Measurements from ENCODE around the gene CHRNA3. TPM values are rescaled to one million over a fixed set of nuclear protein-coding genes. Genes with fewer than 3 reads are reported as not detected.
"Not testable (repeated sequence)": the region's sequence is repeated elsewhere in the genome, so short reads cannot be mapped to it uniquely, and the experiment has no call there.

CHRNA3 gene
- total RNA-seq, 1 donor from 2014 or later = 1.6 TPM

DNA sequence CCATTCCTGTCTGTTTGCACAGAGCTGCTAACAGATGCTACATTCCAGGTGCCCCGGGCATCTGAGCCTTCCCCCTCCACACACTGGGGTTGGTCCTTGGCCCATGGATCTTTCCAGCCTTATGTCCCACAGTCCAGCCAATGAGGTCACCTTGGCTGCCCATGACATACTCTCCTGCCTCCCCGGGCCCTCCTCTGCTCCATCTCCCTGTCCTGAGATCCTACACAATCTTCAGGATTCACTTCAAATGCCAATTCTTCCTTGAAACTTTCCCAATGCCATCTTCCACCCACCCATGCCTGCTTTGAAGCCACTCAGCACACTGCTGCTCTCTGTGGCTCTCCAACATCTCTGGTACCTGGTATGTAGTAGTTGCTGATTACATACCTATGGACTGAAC, 4.3 kb downstream of the CHRNA3 start:
- no peaks in the 10 kb centered on the region for H3K9me3 Mint-ChIP-seq

DNA sequence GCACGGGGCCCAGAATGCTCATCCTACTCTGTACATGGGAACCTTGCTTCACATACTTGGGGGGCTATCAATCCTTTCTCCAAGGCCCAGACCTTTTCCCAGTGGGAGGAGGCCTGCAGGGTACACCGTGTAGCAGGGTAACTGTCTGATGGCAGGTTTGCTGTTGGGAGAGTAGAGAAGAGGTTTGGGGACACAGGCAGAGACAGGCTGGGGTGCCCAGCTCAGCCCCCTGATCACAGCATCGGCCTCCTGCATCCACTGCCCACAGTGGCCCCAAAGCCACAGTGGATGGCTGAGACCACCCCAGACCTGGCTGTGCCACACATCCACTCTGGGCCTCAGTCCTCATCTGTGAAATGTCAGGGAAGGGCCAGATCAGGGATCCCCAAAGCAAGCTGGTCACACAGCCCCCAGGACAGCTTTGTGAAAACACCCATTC, 5.6 kb downstream of the CHRNA3 start:
- Histone ChIP-seq H3K79me2 (ENCODE audit: low read depth) (no peaks in the 10 kb centered on the region), H3F3A (ENCODE audit: low read depth) (peaks cover 10% of the 10 kb centered on the region), H3K4me1 (no peaks in the 10 kb centered on the region), H2AFZ (replicated peaks) (no peak overlapping the region), H3K9me3 (ENCODE audit: low read depth) (no peaks in the 10 kb centered on the region), H3K9ac (no peak overlapping the region), H4K20me1 (ENCODE audit: low read depth) (peaks cover 4% of the 10 kb centered on the region), H3K27me3 (peaks cover 17% of the 10 kb centered on the region), H3K4me2 (no peak overlapping the region), H3K36me3 (no peaks in the 10 kb centered on the region), H3K27ac (no peak overlapping the region), H3K4me3 (no peak overlapping the region)
- peaks cover 10% of the 10 kb centered on the region for H3K4me1 Mint-ChIP-seq
- no peak overlapping the region for H3K27ac Mint-ChIP-seq
- no peaks in the 10 kb centered on the region for H3K36me3 Mint-ChIP-seq
- no peak for TF ChIP-seq EZH2 (IDR thresholded peaks at IDR 0.05)
- TF ChIP-seq EZH2phosphoT487 (IDR thresholded peaks at IDR 0.05) = no peak
- peaks cover 17% of the 10 kb centered on the region for H3K27me3 Mint-ChIP-seq (ENCODE audit: insufficient read depth, low read depth)
- DNase-seq (ENCODE audit: low spot score) = no peak
- peaks cover 2% of the 10 kb centered on the region for H3K9me3 Mint-ChIP-seq
- H3K4me3 Mint-ChIP-seq = no peak overlapping the region

More for the DNA sequence above, 4.3 kb downstream of the CHRNA3 start:
- Histone ChIP-seq H3K4me1 (no peaks in the 10 kb centered on the region), H3K27ac (no peak overlapping the region), H2AFZ (replicated peaks) (no peak overlapping the region), H3K4me3 (no peak overlapping the region), H3K36me3 (no peaks in the 10 kb centered on the region), H3K79me2 (ENCODE audit: low read depth) (no peaks in the 10 kb centered on the region), H4K20me1 (ENCODE audit: low read depth) (peaks cover 4% of the 10 kb centered on the region), H3K9me3 (ENCODE audit: low read depth) (no peaks in the 10 kb centered on the region), H3F3A (ENCODE audit: low read depth) (peaks cover 16% of the 10 kb centered on the region), H3K9ac (no peak overlapping the region), H3K4me2 (no peak overlapping the region), H3K27me3 (peaks cover 30% of the 10 kb centered on the region)
- Mint-ChIP-seq H3K27me3 (ENCODE audit: insufficient read depth, low read depth) (peaks cover 21% of the 10 kb centered on the region), H3K4me1 (peaks cover 10% of the 10 kb centered on the region), H3K36me3 (no peaks in the 10 kb centered on the region), H3K4me3 (no peak overlapping the region), H3K27ac (no peak overlapping the region)
- no peak for DNase-seq (ENCODE audit: low spot score)
- TF ChIP-seq, protein P1, sequence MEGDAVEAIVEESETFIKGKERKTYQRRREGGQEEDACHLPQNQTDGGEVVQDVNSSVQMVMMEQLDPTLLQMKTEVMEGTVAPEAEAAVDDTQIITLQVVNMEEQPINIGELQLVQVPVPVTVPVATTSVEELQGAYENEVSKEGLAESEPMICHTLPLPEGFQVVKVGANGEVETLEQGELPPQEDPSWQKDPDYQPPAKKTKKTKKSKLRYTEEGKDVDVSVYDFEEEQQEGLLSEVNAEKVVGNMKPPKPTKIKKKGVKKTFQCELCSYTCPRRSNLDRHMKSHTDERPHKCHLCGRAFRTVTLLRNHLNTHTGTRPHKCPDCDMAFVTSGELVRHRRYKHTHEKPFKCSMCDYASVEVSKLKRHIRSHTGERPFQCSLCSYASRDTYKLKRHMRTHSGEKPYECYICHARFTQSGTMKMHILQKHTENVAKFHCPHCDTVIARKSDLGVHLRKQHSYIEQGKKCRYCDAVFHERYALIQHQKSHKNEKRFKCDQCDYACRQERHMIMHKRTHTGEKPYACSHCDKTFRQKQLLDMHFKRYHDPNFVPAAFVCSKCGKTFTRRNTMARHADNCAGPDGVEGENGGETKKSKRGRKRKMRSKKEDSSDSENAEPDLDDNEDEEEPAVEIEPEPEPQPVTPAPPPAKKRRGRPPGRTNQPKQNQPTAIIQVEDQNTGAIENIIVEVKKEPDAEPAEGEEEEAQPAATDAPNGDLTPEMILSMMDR (IDR thresholded peaks at IDR 0.05) = no peak
- TF ChIP-seq EZH2 (IDR thresholded peaks at IDR 0.05) (no peak), EZH2phosphoT487 (IDR thresholded peaks at IDR 0.05) (no peak)

DNA sequence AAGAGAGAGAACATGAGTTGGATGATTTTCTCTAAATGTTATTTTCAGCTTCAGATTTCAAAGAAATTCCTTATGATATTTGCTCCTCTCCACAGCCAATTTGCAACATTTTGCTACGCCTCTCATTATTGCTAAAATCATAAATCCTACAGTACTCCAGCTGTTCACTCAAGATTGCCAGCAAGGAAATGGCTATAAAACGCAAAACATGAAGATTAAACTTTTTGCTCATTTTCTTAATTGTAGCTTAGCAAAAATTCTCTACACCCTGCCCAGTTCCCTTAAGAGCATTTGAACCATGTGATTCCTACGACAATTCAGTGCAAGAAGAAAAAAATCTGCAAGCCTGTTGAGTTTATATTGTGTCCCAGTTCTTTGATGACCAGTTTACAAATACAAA, 6.8 kb downstream of the CHRNA3 start:
- H3K9me3 ChIP-seq (ENCODE audit: low read depth) = no peaks in the 10 kb centered on the region
- peaks cover 9% of the 10 kb centered on the region for H3K27me3 Mint-ChIP-seq (ENCODE audit: insufficient read depth, low read depth)
- no peak overlapping the region for H3K9ac ChIP-seq
- TF ChIP-seq EZH2 (IDR thresholded peaks at IDR 0.05) = no peak
- H3K27ac Mint-ChIP-seq = no peak overlapping the region
- H2AFZ ChIP-seq (replicated peaks) = no peak overlapping the region
- H3K27me3 ChIP-seq = peaks cover 6% of the 10 kb centered on the region
- peaks cover 8% of the 10 kb centered on the region for H3K4me1 Mint-ChIP-seq
- H3K4me1 ChIP-seq = no peaks in the 10 kb centered on the region
- no peak overlapping the region for H3K27ac ChIP-seq
- peaks cover 3% of the 10 kb centered on the region for H3F3A ChIP-seq (ENCODE audit: low read depth)
- H3K9me3 Mint-ChIP-seq = peaks cover 4% of the 10 kb centered on the region
- H3K36me3 ChIP-seq = no peaks in the 10 kb centered on the region
- H3K4me3 ChIP-seq = no peak overlapping the region
- peaks cover under 1% of the 10 kb centered on the region for H4K20me1 ChIP-seq (ENCODE audit: low read depth)
- H3K4me3 Mint-ChIP-seq = no peak overlapping the region
- H3K4me2 ChIP-seq = no peak overlapping the region
- H3K79me2 ChIP-seq (ENCODE audit: low read depth) = no peaks in the 10 kb centered on the region
- no peaks in the 10 kb centered on the region for H3K36me3 Mint-ChIP-seq
- no peak for DNase-seq (ENCODE audit: low spot score)

DNA sequence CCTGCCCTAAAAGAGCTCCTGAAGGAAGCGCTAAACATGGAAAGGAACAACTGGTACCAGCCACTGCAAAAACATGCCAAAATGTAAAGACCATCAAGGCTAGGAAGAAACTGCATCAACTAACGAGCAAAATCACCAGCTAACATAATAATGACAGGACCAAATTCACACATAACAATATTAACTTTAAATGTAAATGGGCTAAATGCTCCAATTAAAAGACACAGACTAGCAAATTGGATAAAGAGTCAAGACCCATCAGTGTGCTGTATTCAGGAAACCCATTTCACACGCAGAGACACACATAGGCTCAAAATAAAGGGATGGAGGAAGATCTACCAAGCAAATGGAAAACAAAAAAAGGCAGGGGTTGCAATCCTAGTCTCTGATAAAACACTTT, 11.2 kb downstream of the CHRNA3 start:
- not testable (repeated sequence) for DNase-seq (ENCODE audit: low spot score); H3K27ac ChIP-seq; H3K27me3 ChIP-seq; H3K4me3 ChIP-seq; H3K36me3 Mint-ChIP-seq; H3K4me1 Mint-ChIP-seq; H3F3A ChIP-seq (ENCODE audit: low read depth); H3K9ac ChIP-seq; H3K79me2 ChIP-seq (ENCODE audit: low read depth); H3K4me3 Mint-ChIP-seq; H4K20me1 ChIP-seq (ENCODE audit: low read depth); H3K36me3 ChIP-seq; H3K27ac Mint-ChIP-seq; H3K4me1 ChIP-seq; H3K4me2 ChIP-seq; H3K9me3 ChIP-seq (ENCODE audit: low read depth); H2AFZ ChIP-seq (replicated peaks); H3K27me3 Mint-ChIP-seq (ENCODE audit: insufficient read depth, low read depth)
- H3K9me3 Mint-ChIP-seq = peaks cover 18% of the 10 kb centered on the region

DNA sequence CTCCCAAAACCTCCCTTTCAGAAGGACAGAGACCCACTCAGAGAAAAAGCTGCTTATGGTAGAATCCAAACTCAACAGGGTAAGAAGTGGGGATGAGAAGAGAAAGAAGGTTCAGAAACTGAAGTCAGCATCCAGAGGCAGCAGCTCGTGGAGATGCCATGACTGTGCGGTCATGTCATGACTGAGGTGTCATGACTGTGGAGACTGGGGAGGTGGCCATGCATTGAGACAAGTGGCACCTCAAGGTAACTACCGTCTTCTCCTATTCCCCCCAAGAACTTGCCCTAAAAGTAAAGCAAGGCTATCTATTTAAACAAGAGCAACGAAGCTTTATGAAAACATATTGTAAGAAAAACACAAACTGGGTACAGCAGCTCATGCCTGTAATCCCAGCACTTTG, 15.1 kb downstream of the CHRNA3 start:
- no peaks in the 10 kb centered on the region for H3K27me3 ChIP-seq
- peaks cover 18% of the 10 kb centered on the region for H3K9me3 Mint-ChIP-seq
- peaks cover 7% of the 10 kb centered on the region for H3K36me3 Mint-ChIP-seq

More for the DNA sequence above, 15.1 kb downstream of the CHRNA3 start:
- TF ChIP-seq, protein P1 (IDR thresholded peaks at IDR 0.05) = no peak
- no peak for TF ChIP-seq EZH2 (IDR thresholded peaks at IDR 0.05)
- no peak for TF ChIP-seq EZH2phosphoT487 (IDR thresholded peaks at IDR 0.05)
- H3K9ac ChIP-seq = no peak overlapping the region
- H3K9me3 ChIP-seq (ENCODE audit: low read depth) = no peaks in the 10 kb centered on the region
- no peaks in the 10 kb centered on the region for H3K4me1 ChIP-seq
- Mint-ChIP-seq H3K4me3 (no peak overlapping the region), H3K27me3 (ENCODE audit: insufficient read depth, low read depth) (peaks cover 6% of the 10 kb centered on the region), H3K27ac (no peak overlapping the region), H3K4me1 (no peaks in the 10 kb centered on the region)
- H3K4me3 ChIP-seq = no peak overlapping the region
- peaks cover 5% of the 10 kb centered on the region for H3F3A ChIP-seq (ENCODE audit: low read depth)
- no peak overlapping the region for H3K27ac ChIP-seq
- DNase-seq (ENCODE audit: low spot score) = no peak
- no peaks in the 10 kb centered on the region for H4K20me1 ChIP-seq (ENCODE audit: low read depth)
- H2AFZ ChIP-seq (replicated peaks) = no peak overlapping the region
- no peaks in the 10 kb centered on the region for H3K36me3 ChIP-seq
- H3K79me2 ChIP-seq (ENCODE audit: low read depth) = no peaks in the 10 kb centered on the region
- H3K4me2 ChIP-seq = no peak overlapping the region

All from neural progenitor cell (in vitro differentiated cells).